SIG-M5 treated with dmso at 0.1 percent for 504 hours (cell line): ENCODE data around the gene PRTFDC1.
"Not testable (repeated sequence)": the region's sequence is repeated elsewhere in the genome, so short reads cannot be mapped to it uniquely, and the experiment has no call there.

ENCODE experiments used
- DNase-seq: peaks from one replicate; lab custom pipeline; 2025; ENCODE audit not compliant: unreplicated experiment; lab: John Stamatoyannopoulos, UW

The PRTFDC1 gene

GRCh38 chr10:24849501-24850299, 102.7 kb downstream of the PRTFDC1 start:
- DNase-seq: peak; percentile 3

DNA sequence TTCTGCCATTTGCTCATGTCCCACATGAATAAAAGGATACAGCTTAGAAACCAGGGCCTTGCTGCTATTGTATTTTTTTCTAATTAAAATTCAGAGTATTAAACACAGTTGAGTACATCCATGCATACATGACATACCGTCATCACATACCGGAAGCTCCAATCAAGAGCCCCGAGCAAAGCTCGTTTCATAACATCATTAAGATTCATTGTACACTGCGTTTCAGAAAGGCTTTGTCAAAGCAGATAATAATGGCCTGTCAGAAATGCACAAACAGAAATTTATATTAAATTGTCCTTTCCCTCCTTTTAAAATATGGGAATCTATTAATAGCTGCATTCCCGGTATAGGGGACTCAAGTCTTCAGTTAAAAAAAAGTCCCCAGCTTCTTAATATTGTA, 103.4 kb downstream of the PRTFDC1 start:
- no peak for DNase-seq

DNA sequence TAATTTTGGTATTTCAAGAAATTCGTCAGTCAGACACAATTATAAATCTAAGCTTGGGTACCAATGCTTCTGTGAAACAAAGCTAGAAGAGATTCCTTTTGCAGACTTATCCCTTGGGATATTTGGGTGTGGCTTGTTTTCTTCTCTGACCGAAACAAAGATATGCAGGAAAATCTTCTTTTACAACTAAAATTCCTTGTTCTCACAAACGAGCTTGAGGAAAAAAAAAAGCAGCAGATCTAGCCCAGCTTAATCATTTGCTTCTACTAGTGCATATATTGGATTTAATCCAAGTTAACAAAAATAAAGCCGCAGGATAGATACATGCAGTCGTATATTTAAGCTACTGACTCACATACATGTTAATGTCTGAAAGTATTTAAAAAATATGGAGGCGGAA, 104.2 kb downstream of the PRTFDC1 start:
- DNase-seq: no peak

- no peak for DNase-seq
These were observed 105.0 kb downstream of the PRTFDC1 start for GRCh38 chr10:24847112-24848070.

GRCh38 chr10:24844742-24845141, 107.7 kb downstream of the PRTFDC1 start:
- DNase-seq: no peak

GRCh38 chr10:24843256-24843655, 109.2 kb downstream of the PRTFDC1 start:
- no peak for DNase-seq

GRCh38 chr10:24842856-24843255, 109.5 kb downstream of the PRTFDC1 start:
- no peak for DNase-seq

DNA sequence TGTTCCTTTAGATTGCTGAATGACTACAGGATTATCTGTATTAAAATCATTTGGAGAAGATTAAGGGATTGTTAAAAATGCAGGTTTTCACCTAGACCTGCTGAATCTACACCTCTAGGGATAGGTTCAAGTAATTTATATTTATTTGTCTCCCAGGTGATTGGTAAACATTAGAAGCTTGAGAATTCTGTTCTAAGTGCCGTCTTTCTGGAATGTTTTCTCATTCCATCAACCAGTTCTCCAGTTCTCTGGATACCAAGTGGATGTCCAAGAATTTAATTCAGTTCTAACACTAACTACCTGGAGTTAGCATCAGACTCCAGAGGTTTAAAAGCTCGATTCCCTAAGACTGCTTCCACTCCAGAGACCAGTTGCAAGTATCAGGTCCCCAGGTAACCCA, 110.9 kb downstream of the PRTFDC1 start:
- no peak for DNase-seq

DNA sequence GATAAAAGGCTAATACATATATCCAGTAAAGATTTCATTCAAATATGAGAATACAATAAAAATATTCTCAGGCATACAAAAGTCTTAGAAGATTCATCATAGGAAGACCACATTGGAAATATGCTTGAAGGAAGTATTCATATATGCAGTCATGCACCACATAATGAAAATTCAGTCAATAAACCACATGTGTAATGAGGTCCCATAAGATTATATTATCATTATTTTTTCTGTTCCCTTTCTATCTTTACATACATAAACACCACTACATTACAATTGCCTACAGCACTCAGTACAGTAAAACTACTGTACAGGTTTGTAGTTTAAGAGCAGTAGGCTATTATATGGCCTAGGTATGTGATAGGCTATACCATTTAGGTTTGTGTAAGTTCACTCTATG, 111.6 kb downstream of the PRTFDC1 start:
- DNase-seq: no peak

DNA sequence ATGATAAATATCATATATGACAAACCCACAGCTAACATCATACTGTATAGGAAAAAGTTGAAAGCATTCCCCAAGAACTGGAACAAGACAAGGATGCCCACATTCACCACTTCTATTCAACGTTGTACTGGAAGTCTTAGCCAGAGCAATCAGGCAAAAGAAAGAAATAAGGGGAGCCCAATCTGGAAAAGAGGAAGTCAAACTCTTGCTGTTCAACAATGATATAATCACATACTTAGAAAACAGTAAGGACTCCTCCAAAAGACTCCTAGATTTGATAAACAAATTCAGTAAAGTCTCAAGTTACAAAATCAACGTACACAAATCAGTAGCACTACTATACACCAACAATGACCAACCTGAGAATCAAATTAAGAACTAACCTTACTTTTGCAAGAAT, 114.6 kb downstream of the PRTFDC1 start:
- not testable (repeated sequence) for DNase-seq

DNA sequence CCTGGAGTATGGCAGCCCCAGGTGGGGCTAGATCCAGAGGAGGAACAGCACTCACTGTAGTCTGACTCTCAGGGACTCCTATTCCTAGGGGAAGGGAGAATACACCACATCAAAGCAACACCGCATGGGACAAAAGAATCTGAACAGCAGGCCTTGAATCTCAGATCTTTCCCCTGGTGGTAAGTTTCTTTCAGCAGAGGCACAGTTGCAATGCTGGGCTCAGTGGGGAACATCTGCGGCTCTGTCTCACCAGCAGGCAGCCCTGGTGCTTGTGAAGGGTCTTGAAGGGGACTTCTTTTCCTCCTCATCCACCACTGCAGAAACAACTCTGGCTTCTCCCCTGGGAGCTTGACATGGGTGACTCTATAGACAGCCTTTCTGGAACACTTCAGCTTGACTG, 117.5 kb downstream of the PRTFDC1 start:
- DNase-seq: no peak

DNA sequence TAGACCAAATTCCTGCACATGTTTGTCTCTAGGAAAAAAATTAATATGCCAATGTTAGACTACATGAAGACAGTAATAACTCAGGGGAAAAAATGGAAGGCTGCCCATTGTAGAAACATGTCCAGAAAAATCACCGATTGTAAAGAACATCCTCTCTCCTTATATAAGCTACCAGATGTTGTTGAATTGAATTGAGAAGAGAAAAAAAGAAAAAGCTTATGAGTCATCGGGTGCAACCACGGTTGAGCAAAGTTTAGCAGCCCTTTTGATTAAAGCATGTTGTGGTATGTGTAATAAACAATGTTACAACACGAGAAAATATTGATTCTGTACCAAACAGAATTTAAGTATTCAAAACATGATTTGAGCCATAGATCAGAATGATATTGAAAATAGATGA, 126.4 kb downstream of the PRTFDC1 start:
- no peak for DNase-seq

- no peak for DNase-seq
These were observed 126.9 kb downstream of the PRTFDC1 start for GRCh38 chr10:24825551-24825950.

- no peak for DNase-seq
These were observed 127.9 kb downstream of the PRTFDC1 start for GRCh38 chr10:24824536-24824935.

GRCh38 chr10:24824124-24824523, 128.3 kb downstream of the PRTFDC1 start:
- DNase-seq: no peak

- no peak for DNase-seq
These were observed 129.8 kb downstream of the PRTFDC1 start for GRCh38 chr10:24822590-24822989.

GRCh38 chr10:24821986-24822385, 130.4 kb downstream of the PRTFDC1 start:
- DNase-seq: no peak

GRCh38 chr10:24816868-24817396, 135.5 kb downstream of the PRTFDC1 start:
- no peak for DNase-seq

DNA sequence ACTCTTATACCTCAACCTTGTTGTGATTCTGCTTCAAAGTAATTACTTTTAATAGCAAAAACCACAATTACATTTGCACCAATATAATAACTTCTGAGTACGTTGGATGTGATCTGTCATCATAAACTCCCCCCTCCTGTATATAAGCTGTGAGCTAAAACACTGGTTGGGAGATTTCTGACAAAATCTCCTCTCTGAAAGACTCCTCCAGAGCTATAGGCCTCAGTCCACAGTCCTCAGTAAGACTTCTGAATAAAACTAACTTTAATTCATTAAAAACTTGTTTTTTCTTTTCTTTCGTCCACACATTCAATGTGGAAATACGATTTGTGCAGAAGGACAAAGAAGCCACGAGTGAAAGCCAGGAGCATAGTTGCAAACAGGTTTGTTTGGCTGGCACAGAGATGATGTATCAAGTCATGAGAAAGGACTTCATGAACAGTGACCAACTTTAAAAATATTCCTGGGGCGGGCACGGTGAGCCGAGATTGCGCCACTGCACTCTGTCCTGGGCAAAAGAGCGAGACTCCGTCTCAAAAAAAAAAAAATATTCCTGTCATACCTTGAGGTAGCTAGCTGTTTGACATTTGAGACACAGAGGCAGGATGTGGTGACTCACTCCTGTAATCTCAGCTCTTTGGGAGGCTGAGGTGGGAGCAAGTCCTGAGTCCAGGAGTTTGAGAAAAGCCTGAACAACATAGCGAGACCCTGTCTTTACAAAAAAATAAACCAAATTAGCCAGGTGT, 137.7 kb downstream of the PRTFDC1 start:
- DNase-seq: no peak

DNA sequence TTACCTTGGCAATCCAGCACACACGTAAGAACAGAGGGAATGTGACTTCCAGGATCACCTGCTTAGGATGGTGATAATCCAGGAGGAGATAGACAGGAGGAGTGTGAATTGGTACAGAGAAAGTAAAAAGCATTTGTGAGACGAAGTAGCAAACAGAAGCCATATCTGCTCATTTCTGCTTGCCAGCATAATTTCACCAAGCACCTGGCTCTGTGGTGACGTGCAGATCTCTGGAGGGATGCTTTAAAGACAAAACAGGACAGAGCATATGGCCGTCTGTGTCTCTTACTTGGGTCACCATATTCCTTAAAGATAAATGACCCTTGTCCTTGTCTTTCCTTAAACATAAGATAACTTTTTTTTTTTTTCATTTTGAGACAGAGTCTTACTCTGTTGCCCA, 138.6 kb downstream of the PRTFDC1 start:
- DNase-seq: no peak

- no peak for DNase-seq
These were observed 146.1 kb downstream of the PRTFDC1 start for GRCh38 chr10:24806262-24806661.
